ENCODE results near the gene PRM3. TPM values are rescaled to one million over a fixed set of nuclear protein-coding genes. Genes with fewer than 3 reads are reported as not detected.

The PRM3 gene
- total RNA-seq, 1 experiment from 2014 or later: not detected

DNA sequence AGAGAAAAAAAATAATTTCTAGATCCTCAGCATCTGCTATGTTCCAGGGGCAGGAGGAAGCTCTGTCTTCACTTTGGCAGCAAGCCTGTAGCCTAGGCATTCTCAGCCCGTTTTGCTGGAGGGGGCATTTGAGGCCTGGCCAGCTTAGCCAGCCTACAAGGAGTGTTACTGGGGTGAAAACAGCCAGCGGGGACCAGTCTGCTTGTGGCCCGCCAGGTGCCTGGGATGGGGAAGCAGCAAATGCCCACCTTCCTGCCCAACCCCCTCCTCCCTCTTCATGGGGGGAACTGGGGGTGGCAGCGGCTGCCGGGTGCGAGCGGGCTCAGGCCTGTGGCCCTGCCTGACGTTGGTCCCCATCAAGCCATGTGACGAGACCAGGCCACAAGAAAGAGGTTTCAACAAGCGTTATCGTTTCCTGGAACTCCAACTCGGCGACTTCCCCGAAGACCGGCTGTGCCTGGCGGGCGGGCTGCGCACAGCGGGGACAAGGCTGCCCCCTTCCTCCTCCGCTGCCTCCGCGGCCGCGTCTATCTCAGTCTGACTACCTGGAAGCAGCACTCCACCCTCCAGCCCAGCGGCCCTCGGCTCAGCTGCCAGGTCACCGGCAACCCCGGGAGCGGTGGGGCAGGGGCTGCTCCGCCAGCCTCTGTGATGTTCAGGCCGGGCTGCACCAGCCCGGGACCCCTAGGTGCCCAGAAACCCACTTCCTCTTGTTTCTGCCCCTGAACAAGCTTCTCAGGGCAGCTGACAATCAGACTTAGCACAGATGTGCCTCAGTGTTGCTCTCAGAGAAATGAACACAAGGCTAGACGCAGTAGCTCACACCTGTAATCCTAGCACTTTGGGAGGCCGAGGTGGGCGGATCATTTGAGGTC, 40.3 kb downstream of the PRM3 start:
- BruUV-seq (replicated peaks): no TSS peak
- H3K27me3 Mint-ChIP-seq (ENCODE audit: insufficient read depth, unreplicated experiment): peaks cover 9% of the 10 kb centered on the region
- peaks cover 4% of the 10 kb centered on the region for H3K36me3 Mint-ChIP-seq (ENCODE audit: insufficient read depth, unreplicated experiment)
- TF ChIP-seq, protein P1, sequence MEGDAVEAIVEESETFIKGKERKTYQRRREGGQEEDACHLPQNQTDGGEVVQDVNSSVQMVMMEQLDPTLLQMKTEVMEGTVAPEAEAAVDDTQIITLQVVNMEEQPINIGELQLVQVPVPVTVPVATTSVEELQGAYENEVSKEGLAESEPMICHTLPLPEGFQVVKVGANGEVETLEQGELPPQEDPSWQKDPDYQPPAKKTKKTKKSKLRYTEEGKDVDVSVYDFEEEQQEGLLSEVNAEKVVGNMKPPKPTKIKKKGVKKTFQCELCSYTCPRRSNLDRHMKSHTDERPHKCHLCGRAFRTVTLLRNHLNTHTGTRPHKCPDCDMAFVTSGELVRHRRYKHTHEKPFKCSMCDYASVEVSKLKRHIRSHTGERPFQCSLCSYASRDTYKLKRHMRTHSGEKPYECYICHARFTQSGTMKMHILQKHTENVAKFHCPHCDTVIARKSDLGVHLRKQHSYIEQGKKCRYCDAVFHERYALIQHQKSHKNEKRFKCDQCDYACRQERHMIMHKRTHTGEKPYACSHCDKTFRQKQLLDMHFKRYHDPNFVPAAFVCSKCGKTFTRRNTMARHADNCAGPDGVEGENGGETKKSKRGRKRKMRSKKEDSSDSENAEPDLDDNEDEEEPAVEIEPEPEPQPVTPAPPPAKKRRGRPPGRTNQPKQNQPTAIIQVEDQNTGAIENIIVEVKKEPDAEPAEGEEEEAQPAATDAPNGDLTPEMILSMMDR (IDR thresholded peaks at IDR 0.05; ENCODE audit: unreplicated experiment): no peak
- no peak overlapping the region for H3K27ac Mint-ChIP-seq (ENCODE audit: low read depth, unreplicated experiment)
- no peak overlapping the region for H3K4me3 Mint-ChIP-seq (ENCODE audit: unreplicated experiment)
- intact Hi-C loops (cut with micrococcal nuclease): no loop called here
- ChIA-PET CTCF (no interaction called here), POLR2A (interaction anchor here (0.6 kb wide), 1 partner anchor 17 kb away, joined by 3 read pairs; no protein-coding TSS in a partner anchor)
- peaks cover 9% of the 10 kb centered on the region for H3K4me1 Mint-ChIP-seq (ENCODE audit: insufficient read depth, unreplicated experiment)
- H3K9me3 Mint-ChIP-seq (ENCODE audit: unreplicated experiment): no peaks in the 10 kb centered on the region
- DNase-seq (ENCODE audit: unreplicated experiment): no peak

DNA sequence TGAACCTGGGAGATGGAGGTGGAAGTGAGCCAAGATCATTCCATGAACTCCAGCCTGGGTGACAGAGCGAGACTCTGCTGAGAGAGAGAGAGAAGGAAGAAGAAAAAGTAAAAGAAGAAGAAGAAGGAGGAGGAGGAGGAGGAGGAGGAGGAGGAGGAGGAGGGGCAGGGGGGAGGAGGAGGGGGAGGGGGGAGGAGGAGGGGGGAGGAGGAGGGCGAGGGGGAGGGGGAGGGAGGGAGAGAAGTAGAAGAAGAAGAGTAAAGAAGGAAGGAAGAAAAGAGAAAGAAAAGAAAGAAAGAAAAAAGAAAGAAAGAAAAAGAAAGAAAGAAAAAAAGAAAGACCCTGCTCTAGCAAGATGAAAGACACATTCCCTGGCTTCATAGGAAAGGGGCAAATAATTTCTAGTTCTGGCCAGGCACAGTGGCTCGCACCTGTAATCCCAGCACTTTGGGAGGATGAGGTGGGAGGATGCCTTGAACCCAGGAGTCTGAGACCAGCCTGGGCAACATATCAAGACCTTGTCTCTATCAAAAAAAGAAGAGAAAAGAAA, 41.1 kb downstream of the PRM3 start:
- Mint-ChIP-seq H3K27me3 (ENCODE audit: insufficient read depth, unreplicated experiment) (peaks cover 9% of the 10 kb centered on the region), H3K36me3 (ENCODE audit: insufficient read depth, unreplicated experiment) (peaks cover 4% of the 10 kb centered on the region), H3K27ac (ENCODE audit: low read depth, unreplicated experiment) (no peak overlapping the region), H3K4me1 (ENCODE audit: insufficient read depth, unreplicated experiment) (peaks cover 9% of the 10 kb centered on the region), H3K9me3 (ENCODE audit: unreplicated experiment) (no peaks in the 10 kb centered on the region), H3K4me3 (ENCODE audit: unreplicated experiment) (no peak overlapping the region)
- TF ChIP-seq, protein P1 (IDR thresholded peaks at IDR 0.05; ENCODE audit: unreplicated experiment): no peak
- no TSS peak for BruUV-seq (replicated peaks)
- ChIA-PET CTCF (interaction anchor here (0.6 kb wide), 1 partner anchor 83 kb away, joined by 7 read pairs; no protein-coding TSS in a partner anchor), POLR2A (no interaction called here)
- DNase-seq (ENCODE audit: unreplicated experiment): no peak
- intact Hi-C loops (cut with micrococcal nuclease): no loop called here

DNA sequence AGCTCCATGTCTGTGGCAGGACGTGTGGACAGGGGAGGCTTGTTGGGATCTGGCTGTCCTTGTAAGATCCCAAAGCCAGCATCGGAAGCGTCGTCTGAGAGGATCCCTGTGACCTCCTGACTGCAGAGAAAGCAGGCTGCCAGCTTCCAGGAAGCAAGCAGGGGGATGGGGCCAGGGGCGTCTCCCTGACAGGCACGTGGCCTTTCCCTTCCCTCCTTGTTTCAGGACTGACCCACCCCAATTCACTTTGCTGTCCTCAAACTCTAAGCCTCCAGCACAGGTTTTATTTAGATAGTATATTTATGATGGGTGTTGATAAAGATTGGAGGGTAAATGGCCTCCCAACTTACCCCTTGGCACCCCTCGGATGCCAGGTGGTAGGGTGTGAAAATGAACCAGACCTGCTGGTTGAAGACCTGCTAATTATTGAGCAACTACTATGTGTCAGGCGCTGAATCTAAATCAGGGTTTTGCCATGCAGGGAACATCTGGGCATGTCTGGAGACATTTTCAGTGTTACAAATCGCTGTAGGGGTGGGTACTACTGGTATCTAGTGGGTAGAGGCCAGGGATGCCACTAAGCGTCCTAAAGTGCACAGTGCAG, 42.0 kb downstream of the PRM3 start:
- Mint-ChIP-seq H3K9me3 (ENCODE audit: unreplicated experiment) (no peaks in the 10 kb centered on the region), H3K4me1 (ENCODE audit: insufficient read depth, unreplicated experiment) (peaks cover 9% of the 10 kb centered on the region), H3K4me3 (ENCODE audit: unreplicated experiment) (no peak overlapping the region), H3K27me3 (ENCODE audit: insufficient read depth, unreplicated experiment) (peaks cover 9% of the 10 kb centered on the region), H3K36me3 (ENCODE audit: insufficient read depth, unreplicated experiment) (peaks cover 4% of the 10 kb centered on the region), H3K27ac (ENCODE audit: low read depth, unreplicated experiment) (no peak overlapping the region)
- TF ChIP-seq, protein P1 (IDR thresholded peaks at IDR 0.05; ENCODE audit: unreplicated experiment): no peak
- no TSS peak for BruUV-seq (replicated peaks)
- intact Hi-C loops (cut with micrococcal nuclease): no loop called here
- CTCF ChIA-PET: interaction anchor here (0.6 to 0.8 kb wide), 2 partner anchors 70 to 242 kb away, joined by 3 to 4 read pairs; no protein-coding TSS in a partner anchor
- POLR2A ChIA-PET: no interaction called here
- no peak for DNase-seq (ENCODE audit: unreplicated experiment)

DNA sequence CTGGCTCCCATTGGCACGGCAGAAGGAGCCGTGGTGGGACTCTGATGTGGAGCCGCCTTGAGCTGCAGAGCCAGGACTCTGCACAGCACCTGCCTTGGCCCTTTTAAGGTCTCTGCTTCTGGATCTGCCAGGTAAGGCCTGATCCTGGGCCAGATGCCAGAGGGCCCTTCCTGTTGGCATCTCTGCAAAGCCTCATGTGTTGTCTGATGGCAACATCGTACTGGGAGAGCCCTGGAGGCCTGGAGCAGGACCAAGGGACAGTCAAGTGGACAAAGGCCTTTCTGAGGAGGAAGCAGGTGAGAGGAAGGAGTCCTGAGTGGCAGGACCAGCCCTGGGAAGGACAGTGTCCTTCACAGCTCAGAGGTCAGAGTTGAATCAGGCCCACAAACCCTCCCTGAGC, 43.5 kb downstream of the PRM3 start:
- no TSS peak for BruUV-seq (replicated peaks)
- H3K4me1 Mint-ChIP-seq (ENCODE audit: insufficient read depth, unreplicated experiment): peaks cover 9% of the 10 kb centered on the region
- DNase-seq (ENCODE audit: unreplicated experiment): peak; percentile 88

More for the DNA sequence above, 43.5 kb downstream of the PRM3 start:
- no peak overlapping the region for H3K27ac Mint-ChIP-seq (ENCODE audit: low read depth, unreplicated experiment)
- ChIA-PET CTCF (interaction anchor here (0.6 to 0.9 kb wide), 2 partner anchors 9 to 69 kb away, joined by 3 read pairs; no protein-coding TSS in a partner anchor), POLR2A (interaction anchor here (0.6 kb wide), 1 partner anchor 354 kb away, joined by 3 read pairs; no protein-coding TSS in a partner anchor)
- H3K36me3 Mint-ChIP-seq (ENCODE audit: insufficient read depth, unreplicated experiment): peaks cover 4% of the 10 kb centered on the region
- no peaks in the 10 kb centered on the region for H3K9me3 Mint-ChIP-seq (ENCODE audit: unreplicated experiment)
- intact Hi-C loops (cut with micrococcal nuclease): no loop called here
- no peak overlapping the region for H3K4me3 Mint-ChIP-seq (ENCODE audit: unreplicated experiment)
- TF ChIP-seq, protein P1 (IDR thresholded peaks at IDR 0.05; ENCODE audit: unreplicated experiment): no peak
- peaks cover 9% of the 10 kb centered on the region for H3K27me3 Mint-ChIP-seq (ENCODE audit: insufficient read depth, unreplicated experiment)

Measured in MCF 10A (cell line).